NCI-H524 treated with DMSO at 0.1 percent for 48 hours (cell line): Measurements from ENCODE around the gene FOXN1.

Source experiments
- DNase-seq: peaks from one replicate; lab custom pipeline; 2025; lab: John Stamatoyannopoulos, UW

FOXN1 gene

GRCh38 chr17:28547623-28548416, 41.7 kb downstream of the FOXN1 start:
- peak; percentile 47 for DNase-seq

DNA sequence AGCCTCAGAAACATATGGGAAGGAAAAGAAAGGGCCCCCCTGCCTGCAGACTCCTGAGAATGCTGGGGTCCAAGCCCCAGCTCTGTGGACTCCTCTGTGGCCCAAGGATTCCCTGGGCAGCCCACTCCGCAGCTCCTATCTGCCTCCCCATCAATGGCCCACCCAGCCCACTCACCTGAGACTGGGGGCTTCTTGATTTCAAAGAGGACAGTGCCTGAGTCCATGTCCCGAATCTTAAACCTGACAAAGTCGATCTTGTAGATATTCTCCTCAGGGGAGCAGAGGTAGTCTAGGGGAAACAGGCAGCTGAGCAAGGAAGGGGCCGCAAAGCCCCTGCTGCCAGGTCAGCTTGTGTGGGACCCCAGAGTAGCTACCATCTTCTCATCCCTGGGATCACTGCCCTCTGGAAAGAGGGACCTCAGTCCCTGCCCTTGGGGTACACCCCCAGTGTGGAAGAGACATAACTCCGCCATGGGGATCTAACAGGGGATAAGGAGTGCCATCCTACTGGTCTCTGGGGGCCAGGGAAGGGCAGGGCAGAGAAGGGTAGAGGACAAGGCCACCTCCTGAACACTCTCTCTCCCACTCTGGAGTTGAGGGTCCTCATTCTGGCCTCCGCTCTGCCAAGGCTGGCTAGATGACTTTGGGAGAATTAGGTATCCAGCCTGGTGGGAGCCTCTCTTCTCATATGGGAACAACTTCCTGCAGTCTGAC, 42.4 kb downstream of the FOXN1 start:
- no peak for DNase-seq

- no peak for DNase-seq
Observed at GRCh38 chr17:28549236-28550132, 43.3 kb downstream of the FOXN1 start.

- no peak for DNase-seq
Observed at GRCh38 chr17:28550858-28551257, 44.7 kb downstream of the FOXN1 start.

DNA sequence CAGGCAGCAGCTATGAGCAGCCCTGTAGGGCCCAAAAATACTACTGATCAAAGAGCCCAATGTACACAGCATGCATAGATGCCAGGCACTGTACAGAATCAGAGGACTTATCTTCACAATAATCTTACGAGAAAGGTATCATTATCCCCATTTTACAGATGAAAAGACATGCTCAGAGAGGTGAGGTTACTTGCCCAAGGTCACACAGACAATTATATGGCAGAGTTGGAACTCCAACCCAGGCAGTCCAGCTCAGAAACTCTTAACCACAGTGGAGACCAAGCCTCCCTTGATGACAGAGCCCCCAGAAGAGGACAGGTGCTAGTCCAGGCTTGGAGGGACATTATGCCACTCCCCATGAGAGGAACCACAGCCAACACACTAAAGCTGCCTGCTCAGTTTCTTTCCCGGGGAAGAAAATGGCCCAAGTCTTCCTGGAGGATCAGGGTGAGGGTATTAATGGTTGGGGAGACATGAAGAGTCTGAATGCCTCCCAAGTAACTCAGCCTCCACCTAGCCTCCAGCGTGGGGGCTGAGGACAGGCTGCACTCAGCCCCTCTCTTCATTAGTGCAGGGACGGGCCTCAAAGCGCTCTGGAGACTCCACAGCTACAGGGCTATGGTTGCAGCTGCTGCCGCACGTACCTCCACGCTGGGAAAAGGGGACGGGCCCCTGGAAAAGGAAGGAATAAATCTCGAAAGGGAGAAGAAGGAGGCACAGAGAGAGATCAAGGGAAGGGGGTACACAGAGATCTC, 45.5 kb downstream of the FOXN1 start:
- DNase-seq = no peak

- DNase-seq = peak; percentile 32
Observed at GRCh38 chr17:28552176-28552999, 46.2 kb downstream of the FOXN1 start, which contains the start of gene UNC119. UNC119 (minus strand) TSS chr17:28552624; CDS start chr17:28552557, 67 bp downstream.

GRCh38 chr17:28553000-28553505, 46.9 kb downstream of the FOXN1 start:
- DNase-seq = no peak

DNA sequence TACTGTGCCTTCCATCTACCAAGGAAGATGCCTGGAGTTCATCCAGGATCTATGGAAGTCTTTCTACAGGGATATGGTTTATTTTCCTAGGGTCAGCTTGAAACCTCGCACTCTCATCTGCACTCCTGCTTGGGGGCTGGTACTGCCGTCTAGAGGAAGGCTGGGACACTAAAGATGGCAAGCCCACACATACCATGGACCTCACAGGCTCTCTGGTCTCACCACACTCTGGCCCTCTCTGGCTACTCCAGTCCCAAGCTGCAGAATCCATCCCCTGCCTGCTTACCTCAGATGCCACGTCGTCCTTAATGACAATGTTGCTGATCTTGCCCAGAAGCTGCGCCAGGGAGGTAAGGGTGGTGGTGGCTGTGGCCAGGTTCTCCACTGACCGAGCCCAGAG, 48.4 kb downstream of the FOXN1 start:
- DNase-seq = no peak

DNA sequence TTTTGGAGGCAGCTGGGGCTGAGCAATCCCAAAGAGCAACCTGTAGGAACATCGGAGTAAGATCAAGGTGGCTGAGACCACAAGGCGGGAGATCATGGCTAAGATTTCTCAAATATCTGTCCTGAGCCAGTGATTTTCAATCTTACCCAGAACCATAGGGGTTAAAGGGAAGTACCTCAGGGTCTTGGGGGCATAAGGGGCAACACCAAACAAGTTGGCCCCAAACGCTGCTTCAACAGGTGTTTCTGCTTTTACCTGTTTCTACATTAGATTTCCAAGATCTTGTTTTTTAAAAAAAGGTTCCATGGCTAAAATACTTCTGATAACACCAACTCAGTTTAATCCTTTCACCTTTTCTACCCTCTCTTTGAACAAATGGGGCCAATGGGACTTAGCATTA, 48.9 kb downstream of the FOXN1 start:
- DNase-seq = no peak

DNA sequence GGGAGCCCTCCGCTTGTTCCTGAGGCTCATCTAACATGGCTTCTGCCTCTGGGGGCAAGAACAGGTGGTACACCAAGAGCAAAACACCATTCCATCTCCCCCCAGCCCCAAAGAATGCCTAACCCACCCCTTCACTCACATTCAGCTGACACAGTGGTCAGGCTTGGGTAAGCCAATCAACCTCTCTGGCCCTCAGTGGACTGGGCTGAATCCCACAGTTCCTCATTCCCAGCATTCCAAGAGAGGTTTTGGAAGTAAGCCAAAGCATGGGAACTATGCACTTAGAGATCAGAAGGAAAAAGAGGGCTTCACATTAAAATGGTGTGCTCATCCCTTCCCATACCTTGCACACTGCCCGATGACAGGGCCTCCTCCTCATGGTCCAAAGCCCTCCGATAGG, 57.3 kb downstream of the FOXN1 start:
- DNase-seq = no peak

DNA sequence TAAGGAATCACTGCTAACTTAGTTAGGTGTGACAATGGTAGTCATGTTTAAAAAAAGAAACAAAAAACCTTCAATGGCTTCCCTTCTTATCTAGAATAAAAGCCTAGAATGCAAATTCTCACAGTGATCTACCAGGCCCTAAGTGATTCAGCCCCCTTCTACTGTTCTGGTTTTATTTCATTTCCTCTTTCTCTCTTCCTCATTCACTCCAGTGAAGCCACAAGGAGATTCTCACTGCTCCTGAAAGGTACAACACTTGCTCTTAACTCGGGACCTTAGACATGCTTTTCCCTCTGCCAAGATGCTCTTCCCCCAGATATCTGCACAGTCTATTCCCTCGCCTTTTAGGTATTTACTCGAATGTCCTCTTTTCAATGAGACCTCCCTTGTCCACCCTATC, 61.5 kb downstream of the FOXN1 start:
- DNase-seq = no peak

DNA sequence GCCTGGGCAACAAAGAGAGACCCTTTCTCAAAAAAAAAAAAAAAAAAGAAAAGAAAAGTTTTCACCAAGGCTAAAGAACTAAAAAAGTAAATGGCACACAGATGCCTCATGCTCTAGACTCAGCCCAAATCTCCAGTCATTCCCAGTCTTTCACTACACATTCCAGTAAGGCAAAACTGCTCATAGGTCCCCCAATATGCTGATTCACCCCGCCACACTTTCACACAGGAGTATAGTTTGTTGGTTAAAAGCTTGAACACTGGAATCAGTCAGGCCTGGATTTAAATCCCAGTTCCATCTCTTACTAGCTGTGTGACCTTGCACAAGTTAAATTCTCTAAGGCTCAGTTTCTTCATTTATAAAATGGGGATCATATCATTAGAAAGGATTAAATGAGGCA, 63.3 kb downstream of the FOXN1 start:
- no peak for DNase-seq

DNA sequence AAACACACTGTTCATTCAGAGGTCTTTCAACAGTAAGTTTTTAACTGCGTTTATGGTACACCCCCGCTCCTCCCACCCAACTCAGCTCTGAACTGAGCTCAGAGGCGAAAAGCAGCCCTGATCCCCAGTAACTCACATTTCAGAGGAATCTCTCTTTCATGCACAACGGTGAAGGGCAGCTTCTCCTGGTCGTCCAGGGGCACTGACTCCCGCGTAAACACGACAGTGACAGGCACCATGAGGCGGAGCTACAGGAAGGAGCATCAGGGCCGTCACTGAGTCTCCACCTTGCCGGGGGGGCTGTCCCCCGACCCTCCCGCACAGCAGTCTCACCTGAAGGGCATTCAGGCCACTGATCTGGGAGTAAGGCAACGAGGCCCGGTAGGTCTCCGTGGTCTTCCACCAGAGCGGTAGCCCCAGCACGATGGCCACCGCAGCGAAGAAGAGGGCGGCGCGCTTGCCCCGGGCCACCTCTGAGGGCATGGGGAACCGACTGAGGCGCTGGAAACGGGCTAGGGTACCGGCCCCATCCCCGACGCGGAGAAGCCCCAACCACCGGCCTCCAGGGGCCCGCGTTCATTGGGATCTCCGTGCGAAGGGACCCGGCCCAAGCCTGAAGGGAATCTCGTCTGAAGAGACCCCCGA, 64.7 kb downstream of the FOXN1 start:
- DNase-seq = no peak

GRCh38 chr17:28571361-28572122, 65.4 kb downstream of the FOXN1 start, which contains the start of gene PIGS:
PIGS (minus strand) TSS chr17:28571524; CDS start chr17:28571496, 28 bp downstream.
- DNase-seq = peak; percentile 93

- no peak for DNase-seq
Observed at GRCh38 chr17:28572259-28573039, 66.3 kb downstream of the FOXN1 start.

- no peak for DNase-seq
Observed at GRCh38 chr17:28573040-28573380, 66.9 kb downstream of the FOXN1 start.

- no peak for DNase-seq
Observed at GRCh38 chr17:28573521-28573920, 67.4 kb downstream of the FOXN1 start.

GRCh38 chr17:28573966-28574480, 67.9 kb downstream of the FOXN1 start:
- no peak for DNase-seq
